NCI-H510A treated with DMSO at 0.1 percent for 48 hours (cell line): ENCODE data around the gene RERE.
"Not testable (repeated sequence)": the region's sequence is repeated elsewhere in the genome, so short reads cannot be mapped to it uniquely, and the experiment has no call there.

ENCODE experiments used
- DNase-seq: peaks from one replicate; lab custom pipeline; 2025; lab: John Stamatoyannopoulos, UW

The RERE gene

DNA sequence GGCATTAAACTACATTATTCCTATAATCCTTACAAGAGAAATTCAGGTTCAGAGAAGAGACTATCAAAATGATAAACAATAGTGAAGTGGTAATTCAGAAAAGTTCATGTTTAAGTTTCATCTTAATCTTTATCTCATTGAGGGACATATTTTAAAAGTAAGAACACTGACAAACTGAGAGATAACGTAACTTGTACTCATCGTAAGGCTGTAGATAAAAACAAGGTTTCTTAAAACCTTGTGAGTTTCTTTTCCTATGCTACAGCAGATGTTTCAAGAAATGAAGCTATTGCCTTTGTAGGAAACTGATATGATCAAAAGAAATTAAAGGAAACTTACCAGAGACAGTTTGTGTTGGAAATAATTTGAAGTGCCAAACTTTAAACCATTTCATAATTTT lies 65.0 kb downstream of the RERE start:
- no peak for DNase-seq

DNA sequence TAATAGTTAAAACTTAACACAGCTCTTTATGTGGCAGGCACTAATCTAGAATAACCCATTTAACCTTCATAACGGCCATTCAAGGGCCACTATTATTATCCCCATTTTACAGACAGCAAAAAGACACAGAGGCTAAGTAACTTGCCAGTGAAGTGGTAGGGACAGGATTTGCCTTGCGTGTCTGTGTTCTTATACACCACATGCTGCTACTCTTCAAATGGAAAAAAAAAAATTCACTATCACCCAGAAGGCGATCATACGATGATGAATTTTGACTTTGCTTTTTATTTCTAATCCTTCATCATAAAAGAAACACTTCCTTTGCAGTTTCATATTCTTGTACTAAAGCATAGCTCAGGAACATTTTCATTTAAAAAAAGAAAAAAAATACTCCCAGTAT lies 65.5 kb downstream of the RERE start:
- no peak for DNase-seq

GRCh38 chr1:8747879-8748825 lies 69.3 kb downstream of the RERE start:
- no peak for DNase-seq

DNA sequence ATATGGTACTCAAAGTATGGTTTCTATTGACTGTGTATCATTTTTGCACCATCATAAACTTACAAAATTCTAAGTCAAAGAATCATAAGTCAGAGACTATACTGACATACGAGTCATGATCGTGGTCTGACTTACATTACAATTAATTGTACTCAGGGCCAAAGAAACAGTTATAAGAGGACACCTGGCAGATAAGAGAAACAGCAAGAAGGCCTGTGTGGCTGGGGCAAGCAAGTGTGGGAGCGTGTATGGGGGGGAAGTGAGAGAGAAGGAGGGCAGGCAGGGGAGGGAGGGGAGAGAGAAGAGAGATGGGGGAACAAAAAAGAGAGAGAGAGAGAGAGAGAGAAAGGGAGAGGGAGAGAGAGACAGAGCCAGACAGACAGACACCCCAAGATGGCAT lies 70.9 kb downstream of the RERE start:
- no peak for DNase-seq

- DNase-seq, result no peak
These were observed 71.6 kb downstream of the RERE start for GRCh38 chr1:8745749-8746390.

DNA sequence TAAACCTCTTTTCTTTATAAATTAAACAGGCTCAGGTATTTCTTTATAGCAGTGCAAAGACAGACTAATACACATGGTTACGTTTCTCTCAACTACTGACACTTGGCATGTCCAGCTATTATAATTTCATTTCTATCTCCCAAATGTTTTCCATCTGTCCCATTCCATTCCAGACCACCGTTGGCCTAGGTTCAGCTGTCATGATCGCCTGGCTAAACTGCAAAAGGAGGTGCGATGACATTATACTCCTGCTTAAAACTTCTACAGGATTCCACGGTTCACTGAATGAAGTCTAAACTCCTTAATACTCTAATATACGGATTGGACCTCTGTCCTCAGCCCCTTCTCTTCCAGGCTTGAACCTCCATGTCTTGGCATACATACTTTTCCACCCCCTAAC lies 72.1 kb downstream of the RERE start:
- no peak for DNase-seq

GRCh38 chr1:8742022-8742924 lies 75.2 kb downstream of the RERE start:
- peak; percentile 69 for DNase-seq

- no peak for DNase-seq
These were observed 77.4 kb downstream of the RERE start for GRCh38 chr1:8740034-8740449.

GRCh38 chr1:8739377-8739776 lies 78.1 kb downstream of the RERE start:
- no peak for DNase-seq

- DNase-seq, result no peak
These were observed 80.5 kb downstream of the RERE start for GRCh38 chr1:8736927-8737326.

DNA sequence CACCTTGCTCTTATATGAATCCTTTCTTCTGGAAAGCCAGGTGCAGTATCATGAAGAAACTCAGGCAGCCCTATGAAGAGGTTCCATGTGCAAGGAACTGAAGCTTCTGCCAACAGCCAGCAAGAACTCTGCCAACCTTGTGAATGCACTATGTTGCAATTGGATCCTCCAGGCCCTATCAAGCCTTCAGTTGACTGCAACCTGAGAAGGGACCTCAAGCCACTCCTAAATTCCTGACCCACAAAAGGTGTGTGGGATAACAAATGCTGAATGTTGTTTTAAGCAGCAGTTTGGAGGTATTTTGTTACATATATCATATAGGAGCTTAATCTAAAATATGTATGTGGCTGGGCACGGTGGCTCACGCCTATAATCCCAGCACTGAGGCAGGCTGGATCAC lies 84.0 kb downstream of the RERE start:
- DNase-seq, result peak; percentile 97

DNA sequence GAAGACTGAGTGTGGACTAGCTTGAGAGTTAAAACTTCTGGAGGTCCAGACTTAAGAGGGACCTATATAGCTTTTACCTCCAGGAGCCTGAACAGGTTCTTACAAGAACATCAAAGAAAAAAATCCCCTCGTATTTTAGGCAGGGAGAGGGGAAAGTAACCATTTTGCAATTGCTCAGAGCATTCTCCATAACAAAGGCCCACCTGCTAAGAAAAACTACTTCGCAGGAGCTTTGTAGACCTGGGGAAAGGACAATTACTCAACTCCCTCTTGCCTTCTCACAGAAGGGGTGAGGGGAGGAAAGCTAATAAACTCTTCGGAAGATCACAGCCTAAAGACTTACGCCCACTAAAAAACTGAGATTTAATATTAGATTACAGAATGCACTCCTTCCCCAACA lies 86.3 kb downstream of the RERE start:
- no peak for DNase-seq

DNA sequence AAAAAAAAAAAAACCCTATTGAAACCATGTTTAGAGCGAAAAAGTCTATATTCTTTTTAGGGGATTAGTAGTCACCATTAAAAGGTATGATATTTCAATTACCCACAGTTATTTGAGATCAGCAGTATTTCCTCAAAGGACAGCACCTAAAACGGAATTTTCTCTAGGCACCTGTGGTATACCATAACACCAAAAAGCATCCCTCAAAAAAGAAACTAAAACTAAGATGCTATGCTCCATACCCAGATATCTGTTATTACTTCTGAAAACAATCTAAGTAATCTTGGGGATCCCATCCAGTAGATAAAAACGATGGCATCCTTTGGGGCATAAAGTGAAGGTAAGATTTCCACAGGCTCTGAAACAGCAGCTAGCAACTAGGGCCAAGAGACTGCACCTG lies 89.0 kb downstream of the RERE start:
- no peak for DNase-seq

- no peak for DNase-seq
These were observed 89.6 kb downstream of the RERE start for GRCh38 chr1:8727809-8728213.

GRCh38 chr1:8727316-8727715 lies 90.1 kb downstream of the RERE start:
- not testable (repeated sequence) for DNase-seq

DNA sequence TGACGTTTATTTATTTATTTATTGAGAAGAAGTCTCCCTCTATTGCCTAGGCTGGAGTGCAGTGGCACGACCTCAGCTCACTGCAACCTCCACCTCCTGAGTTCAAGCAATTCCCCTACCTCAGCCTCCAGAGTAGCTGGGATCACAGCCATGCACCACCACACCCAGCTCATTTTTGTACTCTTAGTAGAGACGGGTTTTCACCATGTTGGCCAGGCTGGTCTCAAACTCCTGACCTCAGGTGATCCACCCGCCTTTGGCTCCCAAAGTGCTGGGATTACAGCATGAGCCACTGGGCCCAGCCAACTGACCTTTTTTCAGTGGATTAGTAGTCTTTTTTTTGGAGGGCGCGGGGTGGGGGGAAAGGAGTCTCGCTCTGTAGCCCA lies 90.6 kb downstream of the RERE start:
- not testable (repeated sequence) for DNase-seq

GRCh38 chr1:8723010-8723409 lies 94.4 kb downstream of the RERE start:
- DNase-seq, result no peak

- DNase-seq, result no peak
These were observed 95.1 kb downstream of the RERE start for GRCh38 chr1:8722366-8722765.

GRCh38 chr1:8721679-8722324 lies 95.6 kb downstream of the RERE start:
- DNase-seq, result no peak

DNA sequence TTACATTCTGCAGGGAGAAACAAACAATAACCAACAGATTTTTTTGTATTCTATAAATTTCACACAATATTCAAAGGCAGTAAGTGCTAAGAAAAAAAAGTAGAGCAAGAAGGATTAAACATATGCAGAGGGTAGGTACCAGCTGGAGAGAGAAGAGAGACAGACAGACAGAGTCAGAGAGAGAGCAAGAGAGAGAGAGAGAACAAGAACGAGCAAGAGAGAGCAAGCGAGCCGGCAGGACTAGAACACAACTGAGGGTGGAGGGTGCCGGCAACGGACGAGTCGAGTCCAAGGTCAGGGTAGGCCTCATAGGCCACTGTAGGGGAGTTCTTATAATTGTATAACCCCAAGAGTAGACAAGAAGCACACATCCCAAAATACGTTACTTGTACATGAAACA lies 97.1 kb downstream of the RERE start:
- DNase-seq, result no peak

GRCh38 chr1:8718850-8719361 lies 98.5 kb downstream of the RERE start:
- DNase-seq, result no peak

DNA sequence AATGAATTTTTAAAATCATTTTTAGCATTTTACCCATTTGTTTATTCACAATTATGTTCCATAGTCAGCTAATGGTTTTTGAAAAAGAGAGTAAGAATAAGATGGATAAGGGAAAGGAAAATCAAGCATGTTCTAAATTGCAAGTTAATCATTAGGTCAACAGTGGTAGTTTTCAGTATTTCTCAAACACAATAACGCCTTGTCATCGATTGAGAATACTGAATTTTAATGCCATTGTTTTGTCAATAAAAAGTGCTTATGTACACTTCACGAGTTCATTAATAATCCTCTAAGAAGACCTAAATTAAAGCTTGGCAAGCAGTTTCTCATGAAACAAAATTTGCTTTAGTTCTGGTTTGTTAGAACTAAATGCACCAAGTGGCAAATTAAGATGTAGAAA lies 100.3 kb downstream of the RERE start:
- no peak for DNase-seq
